MM.1S (cell line): ENCODE results near the gene DAPP1.

Experiments used
- CTCF ChIP-seq: fragments of 300-600 bp; sonication (generic); IDR thresholded peaks from 2 replicates; pipeline ENCODE4 v1.5.1; 2016; ENCODE audit warnings: antibody characterized with exemption, low read length, mixed read lengths
- EZH2phosphoT487 ChIP-seq: fragments of 300-600 bp; sonication (generic); IDR thresholded peaks from 2 replicates; pipeline ENCODE4 v1.6.1; 2018; ENCODE audit warnings: antibody characterized with exemption, low read length

DNA sequence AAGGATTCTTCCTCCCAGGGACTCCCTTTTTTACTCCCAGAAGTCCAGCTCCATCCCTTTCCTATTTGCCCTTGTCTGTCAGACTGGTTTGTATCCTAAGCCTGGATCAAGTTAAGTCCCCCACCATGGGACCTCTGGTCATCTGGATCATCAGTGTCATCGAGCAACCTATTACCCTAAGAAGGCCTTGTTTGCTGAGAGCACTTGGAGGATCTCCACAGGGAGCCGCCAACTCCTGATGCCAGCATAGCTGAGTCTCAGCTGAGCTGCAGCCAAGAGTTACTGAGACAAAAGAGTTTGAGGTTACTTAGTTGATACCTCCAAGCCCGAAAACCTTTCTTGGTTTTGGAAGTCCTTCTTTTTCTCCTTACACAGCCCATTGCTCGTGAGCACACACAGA, 10.1 kb upstream of the DAPP1 start:
- TF ChIP-seq CTCF (no peak), EZH2phosphoT487 (no peak)
